Omental fat pad (tissue), 4 donors: ENCODE results near the gene CELF4. TPM values are rescaled to one million over a fixed set of nuclear protein-coding genes. Genes with fewer than 3 reads are reported as not detected.

Source experiments
- ATAC-seq: fragments of 150-250 bp; one replicate; pipeline ENCODE4 v1.9.1; 2016; ENCODE audit warnings: mild to moderate bottlenecking, moderate library complexity; ENCODE audit not compliant: low FRiP score
- DNase-seq: peaks from one replicate; pipeline ENCODE4 v3.0.0-alpha.2; 2019; ENCODE audit warnings: low spot score
- total RNA-seq, 4 donors: library from RNA; depleted of rRNA; stranded (reverse); fragments of >200 nt; gene quantifications; one replicate each; pipeline ENCODE4 v1.1.0, GENCODE V29; 2016
- TF ChIP-seq, protein P1 (sequence below), 3 donors: fragments of 450-650 bp; IDR thresholded peaks; one replicate each; pipeline ENCODE4 v1.5.1; 2016 to 2017; ENCODE audit warnings: antibody characterized with exemption in 3 of 3, mild to moderate bottlenecking in 3 of 3, moderate library complexity in 2 of 3

Gene CELF4
- total RNA-seq, 4 donors from 2014 or later = 0.37 to 0.47 TPM; not detected in 2

DNA sequence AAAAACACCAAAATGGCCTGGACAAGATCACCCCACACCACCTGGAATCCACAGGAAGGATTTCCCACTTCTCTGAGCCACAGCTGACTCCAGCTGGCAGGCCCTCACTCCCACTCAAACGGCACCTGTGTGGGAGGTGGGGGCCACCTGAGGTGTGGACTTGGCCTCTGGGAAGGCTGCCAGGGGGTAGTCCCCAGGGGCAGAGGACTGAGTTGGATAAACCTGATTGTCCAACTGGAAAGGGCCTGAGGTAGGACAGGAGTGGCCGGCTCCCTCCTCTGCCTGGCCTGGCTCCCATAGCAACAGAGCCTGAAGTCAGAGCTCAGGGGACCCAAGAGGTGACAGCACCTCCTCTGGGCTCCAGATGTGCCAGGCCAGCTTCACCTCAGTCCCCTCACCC, 300.2 kb downstream of the CELF4 start:
- ATAC-seq = no peak
- no peak for DNase-seq
- TF ChIP-seq, protein P1, sequence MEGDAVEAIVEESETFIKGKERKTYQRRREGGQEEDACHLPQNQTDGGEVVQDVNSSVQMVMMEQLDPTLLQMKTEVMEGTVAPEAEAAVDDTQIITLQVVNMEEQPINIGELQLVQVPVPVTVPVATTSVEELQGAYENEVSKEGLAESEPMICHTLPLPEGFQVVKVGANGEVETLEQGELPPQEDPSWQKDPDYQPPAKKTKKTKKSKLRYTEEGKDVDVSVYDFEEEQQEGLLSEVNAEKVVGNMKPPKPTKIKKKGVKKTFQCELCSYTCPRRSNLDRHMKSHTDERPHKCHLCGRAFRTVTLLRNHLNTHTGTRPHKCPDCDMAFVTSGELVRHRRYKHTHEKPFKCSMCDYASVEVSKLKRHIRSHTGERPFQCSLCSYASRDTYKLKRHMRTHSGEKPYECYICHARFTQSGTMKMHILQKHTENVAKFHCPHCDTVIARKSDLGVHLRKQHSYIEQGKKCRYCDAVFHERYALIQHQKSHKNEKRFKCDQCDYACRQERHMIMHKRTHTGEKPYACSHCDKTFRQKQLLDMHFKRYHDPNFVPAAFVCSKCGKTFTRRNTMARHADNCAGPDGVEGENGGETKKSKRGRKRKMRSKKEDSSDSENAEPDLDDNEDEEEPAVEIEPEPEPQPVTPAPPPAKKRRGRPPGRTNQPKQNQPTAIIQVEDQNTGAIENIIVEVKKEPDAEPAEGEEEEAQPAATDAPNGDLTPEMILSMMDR (IDR thresholded peaks at IDR 0.05) = no peak

DNA sequence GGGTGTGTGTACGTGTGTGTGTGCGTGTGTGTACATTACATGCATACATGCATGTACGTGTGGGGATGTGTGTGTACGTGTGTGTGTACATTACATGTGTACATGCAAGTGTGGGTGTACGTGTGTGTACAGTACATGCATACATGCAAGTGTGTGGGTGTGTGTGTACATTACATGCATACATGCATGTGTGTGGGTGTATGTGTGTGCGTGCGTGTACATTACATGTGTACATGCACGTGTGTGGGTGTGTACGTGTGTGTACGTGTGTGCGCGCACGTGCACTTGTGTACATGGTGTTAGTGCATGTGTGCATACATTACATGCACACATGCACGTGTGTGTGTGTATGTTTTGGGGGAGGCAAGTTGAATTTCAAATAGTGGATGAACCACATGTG, 300.6 kb downstream of the CELF4 start:
- DNase-seq = no peak
- ATAC-seq = no peak
- TF ChIP-seq, protein P1 (IDR thresholded peaks at IDR 0.05) = no peak

DNA sequence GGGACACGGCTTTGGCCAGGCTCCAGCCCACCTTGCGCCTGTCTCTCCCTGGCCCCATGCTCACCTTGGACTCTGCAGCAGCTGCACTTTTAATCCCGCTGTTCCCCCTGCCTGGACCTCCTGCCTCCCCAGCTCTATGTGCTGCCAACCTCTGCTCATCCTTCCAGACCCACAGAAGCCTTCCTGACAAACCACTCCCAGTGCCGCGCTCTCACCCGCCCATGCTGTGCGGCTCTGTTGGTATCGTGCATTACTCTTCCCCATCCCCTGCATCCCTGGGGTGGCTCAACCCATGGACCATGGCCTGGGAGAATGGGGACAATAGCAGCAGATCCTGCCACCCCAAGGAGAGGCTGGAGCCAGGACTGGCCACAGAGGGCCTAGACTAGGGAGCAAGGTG, 303.6 kb downstream of the CELF4 start:
- TF ChIP-seq, protein P1 (IDR thresholded peaks at IDR 0.05) = no peak
- DNase-seq (no peak), ATAC-seq (no peak)

DNA sequence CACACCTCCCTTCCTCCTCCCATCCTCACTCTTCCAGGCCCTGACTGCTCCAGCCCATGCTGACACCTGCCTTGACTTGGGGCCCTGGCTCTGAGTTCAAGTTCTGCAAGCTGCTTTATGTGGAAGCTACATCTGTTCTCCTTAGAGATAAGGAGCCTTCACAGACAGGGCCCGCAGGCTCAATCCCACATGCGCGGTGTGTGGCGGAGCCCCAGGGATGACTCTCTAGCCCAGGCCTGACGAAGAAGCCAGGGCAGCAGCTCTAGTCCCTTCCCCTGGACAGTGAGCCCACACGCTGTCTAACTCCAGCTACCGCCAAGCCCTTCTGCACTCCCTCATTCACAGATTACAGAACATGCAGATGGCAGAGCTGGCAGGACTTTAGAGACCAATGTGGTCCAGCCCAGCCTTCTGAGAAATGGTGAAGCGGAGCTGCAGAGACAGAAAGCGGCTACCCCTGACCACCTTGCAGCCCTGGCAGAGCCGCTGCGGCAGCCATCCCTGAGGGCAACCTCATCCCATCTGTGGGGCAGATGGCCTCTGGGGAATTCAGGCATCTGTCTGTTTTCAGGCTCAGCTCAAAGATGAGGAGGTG, 304.3 kb downstream of the CELF4 start:
- TF ChIP-seq, protein P1 (IDR thresholded peaks at IDR 0.05) = no peak
- ATAC-seq (no peak), DNase-seq (no peak)

DNA sequence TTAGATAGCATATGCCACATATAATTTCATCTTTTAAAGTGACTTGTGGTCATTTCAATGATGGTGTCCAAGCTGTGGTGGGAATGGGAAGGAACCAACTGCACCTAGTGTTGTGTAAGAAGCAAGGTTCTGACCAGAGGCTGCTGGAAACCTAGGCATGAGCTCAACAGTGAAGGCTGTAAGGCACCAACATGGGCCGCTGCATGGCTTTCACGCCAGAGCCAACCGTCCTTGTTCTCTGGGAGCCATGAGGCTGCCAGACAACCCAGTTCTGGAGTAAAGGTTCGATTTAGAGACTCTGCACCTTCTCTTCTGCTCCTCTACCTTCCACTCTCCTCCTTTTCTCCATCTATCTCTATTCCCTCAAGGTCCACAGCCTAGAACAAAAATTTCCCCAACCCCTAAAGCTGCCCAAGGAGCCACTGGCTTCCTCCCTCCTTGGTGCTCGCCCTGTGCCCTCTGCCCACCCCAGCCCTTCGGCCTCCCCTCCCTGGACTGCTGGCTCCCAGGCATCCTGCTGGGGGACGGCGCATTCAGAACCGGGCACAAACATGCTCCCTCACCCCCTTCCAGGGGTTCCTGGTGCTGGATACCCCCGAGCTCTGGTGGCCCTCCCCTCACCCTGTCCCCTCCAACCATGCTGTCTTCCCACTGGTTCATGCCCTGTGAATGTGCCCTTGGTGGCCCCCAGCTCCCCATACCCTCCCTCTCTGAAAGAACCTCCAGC, 305.1 kb downstream of the CELF4 start:
- ATAC-seq = no peak
- DNase-seq = no peak
- TF ChIP-seq, protein P1 (IDR thresholded peaks at IDR 0.05) = no peak

DNA sequence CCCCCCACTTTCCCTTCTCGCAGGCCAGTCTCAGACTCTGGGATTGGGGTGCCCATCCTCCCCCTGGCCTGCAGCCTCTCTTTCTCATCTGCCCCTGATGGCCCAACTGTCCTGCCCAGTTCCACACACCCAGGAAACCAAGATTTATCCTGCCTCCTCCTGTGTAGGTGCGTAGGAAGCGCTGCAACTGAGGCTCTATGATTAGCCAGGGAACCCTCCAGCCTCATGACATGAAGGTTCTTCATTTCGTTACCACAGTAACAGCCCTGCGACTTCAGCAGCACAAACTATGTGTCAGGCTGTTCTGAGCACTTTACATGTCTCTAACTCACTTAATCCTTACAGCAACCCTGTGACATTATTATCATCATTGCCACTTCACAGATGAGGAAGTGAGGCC, 305.9 kb downstream of the CELF4 start:
- TF ChIP-seq, protein P1 (IDR thresholded peaks at IDR 0.05) = no peak
- DNase-seq (no peak), ATAC-seq (no peak)

DNA sequence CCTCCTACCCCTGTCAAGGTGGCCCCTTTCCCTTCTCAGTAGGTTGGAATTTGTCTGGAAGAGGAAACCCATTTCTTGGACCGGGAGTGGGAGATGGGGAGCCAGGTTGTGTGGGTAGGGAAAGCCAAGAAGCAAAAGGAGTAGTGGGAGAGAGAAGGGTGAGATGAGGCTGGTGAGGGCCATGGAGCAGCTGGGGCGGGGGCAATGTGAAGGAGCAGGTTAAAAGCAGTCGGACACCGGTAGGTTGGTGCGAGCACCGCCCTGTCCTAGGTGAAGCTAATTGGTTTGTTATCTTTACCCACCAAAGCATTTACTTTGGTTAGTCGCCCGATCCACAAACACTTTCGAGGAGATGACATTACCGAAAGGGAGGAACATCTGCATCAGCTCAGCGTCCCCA, 306.8 kb downstream of the CELF4 start:
- DNase-seq (no peak), ATAC-seq (no peak)
- TF ChIP-seq, protein P1 (IDR thresholded peaks at IDR 0.05) = no peak
